Stomach (tissue), 9 donors: ENCODE results near the gene SFXN5. TPM values are rescaled to one million over a fixed set of nuclear protein-coding genes. Genes with fewer than 3 reads are reported as not detected.

Source experiments
- DNase-seq, 2 donors: peaks; one replicate each; pipeline versions ENCODE4 v3.0.0 to v3.0.0-alpha.2; 2013 to 2019
- H3K27ac ChIP-seq, 5 donors: fragments of 200-600 bp in 4 of 5; sonication (generic) in 4 of 5; one replicate each; pipeline ENCODE4 v1.5.1; 2013 to 2019; ENCODE audit warnings: mild to moderate bottlenecking in 1 of 5, moderate library complexity in 1 of 5
- H3K27me3 ChIP-seq, 3 donors: fragments of 200-600 bp; sonication (generic); one replicate each; pipeline ENCODE4 v1.5.1; 2017 to 2019; ENCODE audit warnings: mixed run types in 1 of 3
- H3K36me3 ChIP-seq, 4 donors: fragments of 200-600 bp; sonication (generic); 1 replicate in 3 of 4; 2 replicates in 1 of 4; pipeline ENCODE4 v1.5.1; 2016 to 2019
- H3K4me1 ChIP-seq, 4 donors: fragments of 200-600 bp; sonication (generic); one replicate each; pipeline ENCODE4 v1.5.1; 2016 to 2019
- H3K4me3 ChIP-seq, 4 donors: fragments of 200-600 bp; sonication (generic) in 3 of 4; one replicate each; pipeline ENCODE4 v1.5.1; 2016 to 2019; ENCODE audit warnings: mild to moderate bottlenecking in 1 of 4
- H3K9me3 ChIP-seq, 4 donors: fragments of 200-600 bp; sonication (generic); one replicate each; pipeline ENCODE4 v1.5.1; 2016 to 2019
- CTCF ChIP-seq, 7 experiments: fragments of 450-650 bp in 4 of 7; fragments of 200-600 bp in 3 of 7; sonication (generic) in 3 of 7; IDR thresholded peaks; one replicate each; pipeline ENCODE4 v1.5.1; 2016 to 2019; ENCODE audit warnings: antibody characterized with exemption in 7 of 7, control low read depth in 2 of 7, mild to moderate bottlenecking in 1 of 7
- EP300 ChIP-seq: sonication (generic); formaldehyde crosslinking; IDR thresholded peaks from one replicate; pipeline ENCODE4 v1.6.1; 2017; ENCODE audit warnings: antibody characterized with exemption
- POLR2A ChIP-seq, 4 donors: fragments of 450-650 bp; IDR thresholded peaks; one replicate each; pipeline ENCODE4 v1.6.1; 2016; ENCODE audit warnings: antibody characterized with exemption in 4 of 4, control low read depth in 2 of 4, mild to moderate bottlenecking in 1 of 4, moderate library complexity in 1 of 4
- POLR2AphosphoS5 ChIP-seq, 3 donors: sonication (generic); formaldehyde crosslinking; IDR thresholded peaks; one replicate each; pipeline ENCODE4 v1.6.1; 2016; ENCODE audit warnings: antibody characterized with exemption in 3 of 3
- WGBS, 5 donors: extraction: QIAGEN DNeasy Blood & Tissue Kit in 3 of 5; methylation state at CpG; one replicate each; pipeline versions ENCODE4 v1.1.5 to v1.1.7; 2013 to 2018; 5-methylcytosine and 5-hydroxymethylcytosine counted together
- intact Hi-C: fragments of 100-400 bp; cut with DNase I; formaldehyde crosslinking; loops from one replicate; pipeline ENCODE4 v1.15.1; 2023; ENCODE audit warnings: low total_unique reads
- polyA plus RNA-seq, 3 donors: library from polyadenylated mRNA; stranded (reverse); fragments of 200-250 nt; gene quantifications; one replicate each; pipeline ENCODE4 v1.2.3, GENCODE V29; 2013
- total RNA-seq, 5 donors: library from RNA; depleted of rRNA; stranded (reverse); fragments of >200 nt; gene quantifications; one replicate each; pipeline versions ENCODE4 v1.1.0 to v1.2.3, GENCODE V29; 2014 to 2016
- donor health status: healthy with polysubstance abuse.
- donor health status: Bipolar disorder and iron deficiency.
- donor health status: healthy.

Gene SFXN5
- total and polyA plus RNA-seq, 8 donors: 2.7 to 118 (median 17.2) TPM

GRCh38 chr2:72942881-72943418, 128.6 kb downstream of the SFXN5 start:
- H3K27me3 ChIP-seq: no peaks in the 10 kb centered on the region
- intact Hi-C loops: no loop called here
- no peak overlapping the region for H3K4me3 ChIP-seq
- no peaks in the 10 kb centered on the region for H3K4me1 ChIP-seq
- TF ChIP-seq CTCF (IDR thresholded peaks at IDR 0.05) (no peak), EP300 (no peak), POLR2A (IDR thresholded peaks at IDR 0.05) (no peak), POLR2AphosphoS5 (IDR thresholded peaks at IDR 0.05) (no peak)
- H3K36me3 ChIP-seq: peaks cover 0 to 32% (median 26%) of the 10 kb centered on the region in 4 donors
- no peak for DNase-seq
- 95 to 100% (median 97%) methylated on average over 6 to 8 of the region's 8 CpGs for WGBS, 5 donors
- no peaks in the 10 kb centered on the region for H3K9me3 ChIP-seq
- H3K27ac ChIP-seq: no peak overlapping the region

GRCh38 chr2:72942293-72942692, 129.2 kb downstream of the SFXN5 start:
- intact Hi-C loops: no loop called here
- no peak for DNase-seq
- 79 to 94% (median 90%) methylated on average over 6 to 8 of the region's 8 CpGs for WGBS, 5 donors

GRCh38 chr2:72940786-72941185, 130.7 kb downstream of the SFXN5 start:
- H3K27ac ChIP-seq: no peak overlapping the region
- intact Hi-C loops: no loop called here
- 71 to 84% (median 78%) methylated on average over 6 of the region's 6 CpGs for WGBS, 5 donors
- peaks cover 0 to 31% (median 24%) of the 10 kb centered on the region in 4 donors for H3K36me3 ChIP-seq
- H3K9me3 ChIP-seq: no peaks in the 10 kb centered on the region
- H3K27me3 ChIP-seq: peaks cover 0 to under 1% (median 0%) of the 10 kb centered on the region in 3 donors
- DNase-seq: no peak
- no peak for TF ChIP-seq EP300
- TF ChIP-seq CTCF (IDR thresholded peaks at IDR 0.05): no peak
- TF ChIP-seq POLR2AphosphoS5 (IDR thresholded peaks at IDR 0.05): no peak
- TF ChIP-seq POLR2A (IDR thresholded peaks at IDR 0.05): no peak
- peaks cover 0 to 13% (median 2%) of the 10 kb centered on the region in 4 donors for H3K4me1 ChIP-seq
- no peak overlapping the region for H3K4me3 ChIP-seq

More at GRCh38 chr2:72942293-72942692, 129.2 kb downstream of the SFXN5 start:
- TF ChIP-seq POLR2AphosphoS5 (IDR thresholded peaks at IDR 0.05): no peak
- TF ChIP-seq CTCF (IDR thresholded peaks at IDR 0.05): no peak
- no peak for TF ChIP-seq EP300
- TF ChIP-seq POLR2A (IDR thresholded peaks at IDR 0.05): no peak
- Histone ChIP-seq H3K9me3 (no peaks in the 10 kb centered on the region), H3K4me1 (peaks cover 0 to under 1% (median 0%) of the 10 kb centered on the region in 4 donors), H3K4me3 (no peak overlapping the region), H3K27me3 (no peaks in the 10 kb centered on the region), H3K36me3 (peaks cover 0 to 32% (median 26%) of the 10 kb centered on the region in 4 donors), H3K27ac (no peak overlapping the region)

GRCh38 chr2:72940361-72940760, 131.2 kb downstream of the SFXN5 start:
- WGBS, 5 donors: 83 to 89% (median 86%) methylated on average over 6 of the region's 6 CpGs
- H3K27me3 ChIP-seq: peaks cover 0 to 4% (median 0%) of the 10 kb centered on the region in 3 donors
- H3K9me3 ChIP-seq: no peaks in the 10 kb centered on the region
- H3K36me3 ChIP-seq: peaks cover 0 to 31% (median 24%) of the 10 kb centered on the region in 4 donors
- H3K4me1 ChIP-seq: peaks cover 0 to 13% (median 2%) of the 10 kb centered on the region in 4 donors
- H3K4me3 ChIP-seq: no peak overlapping the region
- TF ChIP-seq POLR2AphosphoS5 (IDR thresholded peaks at IDR 0.05) (no peak), POLR2A (IDR thresholded peaks at IDR 0.05) (no peak), CTCF (IDR thresholded peaks at IDR 0.05) (no peak)
- no peak for DNase-seq
- intact Hi-C loops: no loop called here
- no peak overlapping the region for H3K27ac ChIP-seq
